NK-92 treated with Interleukin-12 subunit alpha and Interleukin-12 subunit beta, amount 100 ng/mL, for 24 hours (cell line): ENCODE measurements around the gene ABCF1.
A peak's percentile ranks its signal among the peaks of the same experiment; 100 is the strongest.

ENCODE experiments used
- DNase-seq: peaks from one replicate; lab custom pipeline; 2025; lab: John Stamatoyannopoulos, UW

The ABCF1 gene

DNA sequence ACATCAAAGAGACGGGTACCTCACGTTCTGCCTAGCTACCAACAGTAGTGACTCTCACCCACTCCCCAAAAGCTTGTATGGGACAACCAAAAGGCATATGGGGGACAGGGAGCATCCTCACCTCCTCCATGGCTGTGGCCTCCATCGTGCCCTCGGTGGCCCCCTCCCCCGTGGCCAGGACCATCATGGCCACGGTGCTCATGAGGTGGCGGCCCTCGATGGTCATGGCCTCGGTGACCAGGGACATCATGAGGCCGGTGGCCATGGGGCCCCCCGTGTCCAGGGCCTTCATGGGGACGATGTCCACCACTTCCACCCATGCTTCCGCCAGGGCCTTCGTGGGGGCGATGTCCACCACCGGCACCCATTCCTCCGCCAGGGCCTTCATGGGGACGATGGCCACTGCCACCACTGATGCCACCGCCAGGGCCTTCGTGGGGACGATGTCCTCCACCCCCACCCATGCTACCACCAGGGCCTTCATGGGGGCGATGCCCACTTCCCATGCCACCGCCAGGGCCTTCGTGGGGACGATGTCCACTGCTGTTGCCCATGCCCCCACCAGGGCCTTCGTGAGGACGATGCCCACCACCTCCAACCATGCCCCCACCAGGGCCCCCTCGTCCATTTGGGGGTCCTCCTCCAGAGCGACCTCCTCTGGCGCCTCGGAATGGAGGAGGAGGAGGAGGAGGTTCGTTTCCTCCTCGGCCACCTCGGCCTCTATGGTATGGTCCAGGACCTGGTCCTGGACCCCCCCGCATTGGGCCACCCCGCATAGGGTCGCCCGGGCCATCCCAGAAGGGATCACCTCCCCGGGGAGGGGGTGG lies 30.8 kb downstream of the ABCF1 start:
- no peak for DNase-seq

DNA sequence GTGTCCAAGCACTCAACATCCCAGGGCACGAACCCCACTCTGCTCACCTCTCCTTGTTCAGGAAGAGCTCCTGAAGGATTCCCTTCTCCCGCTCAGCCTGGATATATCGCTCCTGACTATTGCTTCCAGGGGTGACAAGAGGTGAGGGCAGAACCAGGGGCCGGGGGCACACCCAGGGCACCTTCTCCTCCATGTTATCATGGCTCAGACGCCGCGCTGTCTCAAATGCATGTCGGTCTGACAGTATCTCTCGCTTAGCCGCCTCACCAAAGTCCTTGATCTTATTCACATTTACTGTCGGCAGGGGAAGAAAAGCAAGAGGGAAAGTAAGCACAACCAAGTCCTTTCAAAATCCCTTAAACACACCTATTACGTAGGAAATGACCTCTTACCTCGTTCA lies 32.7 kb downstream of the ABCF1 start:
- DNase-seq: no peak

DNA sequence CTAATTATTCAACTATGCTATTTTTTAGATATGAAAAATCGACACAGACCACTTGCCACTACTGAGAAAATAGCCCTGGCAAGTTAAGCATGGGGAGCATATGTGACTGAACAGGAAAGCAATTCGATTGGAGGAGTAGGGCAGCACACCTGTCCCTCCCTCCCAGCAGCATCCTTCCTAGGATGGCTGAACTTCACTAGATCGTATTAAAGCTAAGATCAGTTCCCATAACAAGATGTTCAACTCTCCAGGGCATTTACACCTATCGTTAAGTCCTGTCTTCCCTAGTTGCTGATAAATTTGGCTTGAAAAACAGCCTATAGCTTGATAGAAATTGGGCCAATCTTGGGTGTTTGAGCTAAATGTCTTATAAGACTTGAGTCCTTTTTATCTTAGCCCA lies 38.8 kb downstream of the ABCF1 start:
- DNase-seq: no peak

- no peak for DNase-seq
These were observed 40.1 kb downstream of the ABCF1 start for GRCh38 chr6:30611150-30611855.

DNA sequence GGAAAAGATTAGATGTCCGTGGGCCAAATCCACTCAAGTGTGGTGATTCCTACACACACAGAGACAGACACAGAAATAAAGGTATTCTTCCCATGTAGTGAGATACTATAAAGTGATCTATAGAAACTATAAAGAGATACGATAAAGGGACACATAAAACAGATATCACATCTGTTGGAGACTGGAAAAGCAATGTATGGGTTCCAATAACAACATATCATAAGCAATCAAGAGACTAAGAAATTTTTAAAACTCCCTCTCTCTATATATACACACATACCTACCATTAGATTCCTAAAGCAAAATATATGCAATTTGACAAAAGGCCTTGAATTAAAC lies 40.6 kb downstream of the ABCF1 start:
- DNase-seq: no peak

- no peak for DNase-seq
These were observed 41.0 kb downstream of the ABCF1 start for GRCh38 chr6:30612213-30612612.

- DNase-seq: no peak
These were observed 41.5 kb downstream of the ABCF1 start for GRCh38 chr6:30612687-30613248.

GRCh38 chr6:30613251-30614043 lies 42.2 kb downstream of the ABCF1 start:
- no peak for DNase-seq

GRCh38 chr6:30614044-30614842 lies 43.0 kb downstream of the ABCF1 start:
- DNase-seq: no peak

- peak; percentile 72 for DNase-seq
These were observed 43.6 kb downstream of the ABCF1 start for GRCh38 chr6:30614843-30615218.

- peak; percentile 32 for DNase-seq
These were observed 44.1 kb downstream of the ABCF1 start for GRCh38 chr6:30615219-30615957.

DNA sequence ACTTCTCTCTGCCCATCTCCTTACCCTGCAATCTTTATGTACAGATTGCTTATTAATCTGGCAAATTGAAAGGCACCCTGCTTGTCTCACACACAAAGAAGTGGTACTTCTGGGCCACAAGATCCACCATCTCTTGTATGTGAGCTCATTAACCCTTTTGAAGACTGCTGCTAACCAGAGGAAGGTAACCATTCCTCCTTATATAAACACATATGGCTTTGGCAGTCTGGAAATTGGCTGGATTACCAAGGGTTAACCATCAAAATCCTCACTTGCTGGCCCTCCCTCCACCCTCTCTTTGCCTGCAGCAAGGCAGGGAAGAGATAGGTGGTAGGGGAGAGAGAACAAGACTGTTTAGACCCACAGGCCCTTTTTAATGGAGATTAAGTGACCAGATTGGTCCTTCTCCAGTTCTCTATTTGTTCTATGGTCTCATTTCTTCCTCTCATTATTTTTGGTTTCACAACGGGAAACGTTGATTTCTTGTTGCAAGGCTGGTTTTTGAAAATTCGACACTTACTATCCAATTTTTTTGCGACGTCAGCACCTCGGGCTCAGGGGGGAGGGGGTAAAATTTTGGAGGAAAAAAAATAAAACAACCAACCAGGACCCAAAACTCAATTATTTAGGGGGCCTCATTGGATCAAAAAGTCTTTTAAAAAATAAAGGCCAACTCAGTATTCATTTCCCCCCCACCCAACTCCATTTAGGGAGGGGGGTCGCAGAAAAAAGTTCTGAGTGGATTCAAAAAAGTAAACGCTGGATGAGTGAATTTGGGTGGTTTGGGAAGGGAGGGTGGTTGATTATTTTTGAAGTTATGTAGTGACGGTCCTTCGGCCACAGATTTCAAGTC lies 44.9 kb downstream of the ABCF1 start:
- DNase-seq: no peak

DNA sequence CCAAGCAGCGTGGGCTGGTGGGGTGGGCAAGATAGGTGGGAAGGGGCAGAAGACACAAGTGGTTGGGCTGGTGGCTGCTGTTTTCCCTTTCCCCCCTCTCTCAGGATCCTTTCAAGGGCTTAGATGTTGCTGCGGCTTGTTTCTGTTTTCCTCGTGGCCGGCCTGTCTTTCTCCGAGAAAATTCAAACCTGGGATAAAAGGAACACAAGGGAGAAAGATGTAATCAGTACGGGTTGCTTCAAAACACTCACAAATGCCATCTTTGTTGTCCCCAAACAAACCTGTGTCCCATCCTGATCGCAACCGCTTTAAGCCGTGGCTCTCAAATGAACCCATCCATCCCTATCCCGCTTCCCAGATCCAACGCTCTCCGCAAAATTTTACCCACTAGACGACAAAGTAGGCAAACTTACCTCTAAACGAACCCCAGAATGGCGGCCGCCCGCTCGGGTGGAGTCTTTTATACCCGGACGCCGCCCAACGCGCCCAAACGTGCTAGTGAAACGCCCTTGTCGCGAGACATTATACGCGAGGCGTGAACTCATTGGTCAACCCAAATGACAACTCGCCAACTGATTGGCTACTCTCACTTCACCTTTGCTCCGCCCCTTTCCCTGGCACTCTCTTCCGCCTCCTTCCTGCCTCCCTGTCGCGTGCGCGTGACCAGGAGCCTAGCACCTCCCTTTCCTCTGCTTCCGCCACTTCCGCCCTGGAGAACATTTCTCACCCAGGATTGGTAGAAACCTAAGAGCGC lies 45.7 kb downstream of the ABCF1 start, which contains the start of gene PPP1R10:
Gene PPP1R10, minus strand, starts transcription at position 433 of the 754 bp plus-strand sequence. CDS start 7,299 bp downstream, outside the sequence.
- DNase-seq: peak; percentile 99

DNA sequence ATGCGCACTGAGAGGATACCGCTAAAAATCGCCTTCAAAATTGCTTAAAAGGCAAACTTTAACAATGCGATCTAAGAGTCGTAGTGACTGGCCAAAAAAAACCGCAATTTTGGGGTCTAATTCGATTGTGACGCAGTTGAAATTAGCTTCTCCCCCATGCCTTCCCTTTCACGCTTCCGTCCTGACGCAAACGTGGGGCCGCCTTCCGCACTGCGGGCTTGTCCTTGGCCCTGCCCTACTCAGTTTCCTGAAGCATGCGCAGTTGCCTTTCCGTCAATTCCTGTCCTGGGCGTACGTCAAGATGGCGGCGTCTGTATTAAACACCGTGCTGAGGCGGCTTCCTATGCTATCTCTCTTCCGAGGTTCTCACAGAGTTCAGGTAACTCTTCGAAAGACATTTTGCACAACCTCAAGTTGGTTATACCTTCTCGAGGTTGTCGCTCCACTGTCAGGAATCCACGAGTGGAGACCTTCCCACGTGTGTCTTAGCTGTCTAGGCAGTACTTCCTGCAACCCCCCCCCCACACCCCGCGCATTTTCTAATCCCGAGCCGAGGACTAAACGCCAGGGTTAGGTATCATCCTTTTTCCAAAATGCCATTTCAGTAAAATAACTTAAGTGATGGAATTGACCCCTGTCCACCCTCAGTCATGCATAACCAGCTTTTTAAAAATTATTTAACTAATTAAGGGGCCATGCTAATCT lies 46.5 kb downstream of the ABCF1 start, which contains the start of gene MRPS18B:
Gene MRPS18B, plus strand, starts transcription at position 276 of the 705 bp plus-strand sequence. Its CDS starts 26 bp downstream, at position 302.
- peak; percentile 97 for DNase-seq

DNA sequence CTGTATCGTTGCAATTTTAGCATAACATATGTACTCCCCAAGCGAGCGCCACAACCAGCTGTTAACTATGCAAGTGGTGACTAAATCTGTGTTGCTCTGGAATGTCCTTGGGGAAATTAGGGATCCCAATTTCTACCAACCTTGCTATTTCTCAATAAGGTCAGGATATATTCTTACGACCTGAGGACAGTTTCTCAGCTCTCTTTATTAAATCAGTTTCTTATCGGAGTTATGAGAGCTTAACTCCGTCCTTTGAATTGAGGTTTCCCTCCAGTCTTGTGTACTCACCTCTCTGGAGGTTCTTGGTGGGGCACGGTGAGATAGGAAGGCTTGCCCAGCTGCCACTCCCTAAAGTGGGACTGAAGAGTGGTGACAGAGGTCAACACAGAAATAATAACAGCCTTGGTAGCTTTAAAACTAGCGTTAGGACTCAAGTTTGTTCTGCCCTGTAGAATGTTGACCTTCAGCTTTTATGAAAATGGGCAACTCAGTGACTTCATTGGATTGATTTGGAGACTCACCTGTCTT lies 47.1 kb downstream of the ABCF1 start:
- DNase-seq: peak; percentile 12

GRCh38 chr6:30619561-30619960 lies 48.3 kb downstream of the ABCF1 start:
- no peak for DNase-seq

DNA sequence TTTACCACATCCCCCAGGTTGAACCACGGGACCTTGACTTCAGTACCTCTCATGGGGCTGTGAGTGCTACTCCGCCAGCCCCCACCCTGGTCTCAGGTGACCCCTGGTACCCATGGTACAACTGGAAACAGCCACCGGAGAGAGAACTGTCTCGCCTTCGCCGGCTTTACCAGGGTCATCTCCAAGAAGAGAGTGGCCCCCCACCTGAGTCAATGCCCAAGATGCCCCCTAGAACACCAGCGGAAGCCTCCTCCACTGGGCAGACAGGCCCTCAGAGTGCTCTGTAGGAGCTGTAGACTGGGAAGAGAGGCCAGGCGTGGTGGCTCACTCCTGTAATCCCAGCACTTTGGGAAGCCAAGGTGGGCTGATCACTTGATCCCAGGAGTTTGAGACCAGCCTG lies 54.3 kb downstream of the ABCF1 start:
- no peak for DNase-seq
